ENCODE results near the gene ULBP2. TPM values are rescaled to one million over a fixed set of nuclear protein-coding genes. Genes with fewer than 3 reads are reported as not detected.

Gene ULBP2
- total and polyA plus RNA-seq, 2 of the 8 experiments (the other 6 are each of a cell fraction or from before 2014, with no cell fraction given): 0.05 TPM; not detected in 1

DNA sequence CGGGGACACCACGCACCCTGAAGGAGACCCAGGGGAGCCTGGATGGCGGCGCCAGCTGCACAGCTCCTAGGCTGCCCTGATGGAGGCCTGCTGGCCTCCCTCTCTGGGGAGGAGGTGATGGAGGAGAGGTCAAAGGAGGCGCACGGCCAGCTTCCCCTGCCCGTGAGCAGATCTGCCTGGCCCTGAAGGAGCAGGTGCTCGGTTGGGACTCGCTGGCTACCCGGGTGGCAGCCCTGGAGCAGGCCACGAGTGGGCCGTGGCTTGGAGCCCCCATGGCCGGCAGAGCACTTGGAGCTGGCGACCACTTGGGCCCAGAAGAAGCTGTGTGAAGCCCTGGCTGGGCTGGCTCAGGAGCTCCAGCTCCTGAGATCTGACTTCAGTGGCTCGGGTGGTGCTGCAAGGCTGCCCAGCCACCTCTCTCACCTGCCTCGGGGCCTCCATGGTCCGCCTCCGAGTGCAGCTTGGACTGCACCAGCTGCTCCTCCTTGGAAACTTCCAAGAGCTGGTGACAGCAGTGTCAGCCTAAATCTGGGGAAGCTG, 36.4 kb upstream of the ULBP2 start:
- Histone ChIP-seq H3K18ac (ENCODE audit: extremely low read depth, low read length) (no peak overlapping the region), H2BK120ac (replicated peaks; ENCODE audit: low read depth, low read length) (no peak overlapping the region), H3K23me2 (ENCODE audit: low read depth, low read length) (no peaks in the 10 kb centered on the region), H3K4me2 (ENCODE audit: insufficient read depth in 1 of 2, low read depth in 2 of 2, low read length in 2 of 2) (no peak overlapping the region), H2AK5ac (ENCODE audit: low read depth, low read length) (no peak overlapping the region), H3K9me3 (ENCODE audit: insufficient read depth in 2 of 2, low read depth in 1 of 2, low read length in 1 of 2) (peaks cover 15 to 17% of the 10 kb centered on the region in 2 experiments; a peak in 3 of 4 replicates), H3K36me3 (ENCODE audit: control insufficient read depth in 2 of 4, insufficient read depth in 4 of 4, low read length in 3 of 4) (no peaks in the 10 kb centered on the region), H2BK15ac (ENCODE audit: low read length) (no peak overlapping the region), H3K79me2 (ENCODE audit: control insufficient read depth in 1 of 2, insufficient read depth in 2 of 2, low read length in 2 of 2) (no peaks in the 10 kb centered on the region), H4K91ac (replicated peaks; ENCODE audit: insufficient read length, low read length) (no peak overlapping the region), H3K27me3 (replicated peaks in 1 of 4; ENCODE audit: control insufficient read depth in 3 of 4, extremely low read depth in 1 of 4, insufficient read depth in 3 of 4, low read length in 3 of 4) (no peaks in the 10 kb centered on the region), H4K20me1 (replicated peaks in 1 of 2; ENCODE audit: control insufficient read depth in 1 of 2, insufficient read depth in 2 of 2, low read length in 2 of 2) (no peaks in the 10 kb centered on the region), H2BK12ac (ENCODE audit: low read depth, low read length) (no peak overlapping the region), H3K4me3 (ENCODE audit: extremely low read depth in 1 of 4, insufficient read depth in 2 of 4, low read depth in 3 of 4, low read length in 4 of 4) (no peak overlapping the region), H3K14ac (ENCODE audit: insufficient read length) (no peak overlapping the region), H3K4ac (replicated peaks; ENCODE audit: insufficient read length, low read depth, low read length) (no peak overlapping the region), H3K9ac (replicated peaks in 1 of 4; ENCODE audit: extremely low read depth in 1 of 4, low read depth in 3 of 4, low read length in 3 of 4) (no peak overlapping the region), H3K56ac (replicated peaks; ENCODE audit: insufficient read length, low read depth, low read length) (no peak overlapping the region), H3K27ac (ENCODE audit: low read depth, low read length) (no peak overlapping the region), H3K4me1 (replicated peaks in 1 of 4; ENCODE audit: control insufficient read depth in 3 of 4, insufficient read depth in 4 of 4, low read length in 3 of 4) (no peaks in the 10 kb centered on the region), H3K79me1 (ENCODE audit: low read depth, low read length) (no peaks in the 10 kb centered on the region), H2AFZ (ENCODE audit: low read length) (no peak overlapping the region), H4K8ac (ENCODE audit: extremely low read depth, insufficient read depth, low read length) (no peak overlapping the region), H2BK5ac (ENCODE audit: low read depth, low read length) (no peak overlapping the region), H2BK20ac (ENCODE audit: low read length) (no peak overlapping the region), H3K23ac (ENCODE audit: insufficient read length) (no peak overlapping the region), H4K5ac (ENCODE audit: insufficient read length, low read depth, low read length) (no peak overlapping the region)
- FAIRE-seq (no peak), DNase-seq (ENCODE audit: low read depth in 1 of 2, low spot score in 2 of 2) (no peak)
- CTCF ChIA-PET (ENCODE audit: partially characterized antibody): interaction anchor here (0.6 to 4.8 kb wide), 17 partner anchors 9 to 822 kb away, joined by 3 to 26 read pairs (median 9); no protein-coding TSS in a partner anchor
- TF ChIP-seq JUN (IDR thresholded peaks at IDR 0.05; ENCODE audit: low read depth, low read length): no peak
- POLR2A ChIA-PET (ENCODE audit: partially characterized antibody): interaction anchor here (1.2 kb wide), 2 partner anchors 9 to 36 kb away, joined by 3 read pairs; no protein-coding TSS in a partner anchor
- WGBS, 2 experiments (ENCODE audit: extremely low coverage in 1 of 2, insufficient coverage in 1 of 2, insufficient read length in 1 of 2, insufficient replicate concordance in 2 of 2, low coverage in 1 of 2, low lambda C conversion rate in 2 of 2, missing lambda C conversion rate in 1 of 2): 95% methylated on average over 10 of the region's 18 CpGs; no CpG with 5 or more reads in 1 of the 2 experiments

All from H1 (cell line).